K562 (cell line): ENCODE results near the gene IRGM. TPM values are rescaled to one million over a fixed set of nuclear protein-coding genes. Genes with fewer than 3 reads are reported as not detected.

Source experiments
- ATAC-seq: fragments of 200-7000 bp; cut with Tn5 transposase; 3 replicates; pipeline ENCODE4 v1.9.1; 2020; ENCODE audit warnings: moderate library complexity
- BruUV-seq: library from RNA; stranded (reverse); fragments of 400-500 nt; replicated peaks from 2 replicates; lab custom pipeline; 2021; lab: Mats Ljungman, UMichigan
- CTCF ChIA-PET: fragments of 300-600 bp; formaldehyde crosslinking; extraction: SDS; loops from one replicate; lab custom pipeline; 2021; ENCODE audit warnings: low intra/inter-chr PET ratio; lab: Yijun Ruan, JAX
- POLR2A ChIA-PET: fragments of 300-600, 350-650 bp; sonication (Branson Sonifier 250); formaldehyde crosslinking; extraction: SDS; loops from one replicate; lab custom pipeline; 2021; ENCODE audit warnings: antibody characterized with exemption, inconsistent platforms; lab: Yijun Ruan, JAX
- DNase-seq, 4 experiments: peaks; one replicate each; pipeline versions ENCODE4 v3.0.0 to v3.0.0-alpha.2; 2011 to 2018; ENCODE audit warnings: low spot score in 3 of 4, mixed read lengths in 3 of 4; ENCODE audit errors: extremely low read depth in 1 of 4
- FAIRE-seq: peaks from 2 replicates; lab custom pipeline; 2011; peaks lifted over from hg19 to GRCh38; lab: Jason Lieb, UNC
- H2AFZ ChIP-seq: 2 replicates; pipeline ENCODE4 v1.6.0; 2011; ENCODE audit warnings: low read depth, low read length, control low read depth, inconsistent platforms
- H3K27ac ChIP-seq: fragments of 200-600 bp; 3 replicates; pipeline ENCODE4 v1.8.0; 2011; ENCODE audit warnings: low read depth, mild to moderate bottlenecking, control low read depth, inconsistent platforms, low read length, moderate library complexity, mixed read lengths; ENCODE audit errors: extremely low read depth
- H3K27me3 ChIP-seq, 2 experiments: fragments of 300-600 bp in 1 of 2; 2 replicates in 1 of 2; 3 replicates in 1 of 2; pipeline versions ENCODE4 v1.6.0 to v1.8.0; 2011; ENCODE audit warnings: inconsistent platforms in 2 of 2, low read length in 2 of 2, mild to moderate bottlenecking in 1 of 2, mixed read lengths in 1 of 2, moderate library complexity in 1 of 2; ENCODE audit not compliant: control insufficient read depth in 2 of 2, insufficient read depth in 2 of 2
- H3K36me3 ChIP-seq: fragments of 300-600 bp; 3 replicates; pipeline ENCODE4 v1.8.0; 2011; ENCODE audit warnings: mild to moderate bottlenecking, low read length, inconsistent platforms; ENCODE audit not compliant: control insufficient read depth, insufficient read depth
- H3K4me1 ChIP-seq, 2 experiments: fragments of 200-600 bp in 1 of 2; replicated peaks in 1 of 2; 2 replicates in 1 of 2; 3 replicates in 1 of 2; pipeline versions ENCODE4 v1.5.1 to v1.8.0; 2011; ENCODE audit warnings: inconsistent platforms in 2 of 2, low read length in 2 of 2, mild to moderate bottlenecking in 1 of 2, mixed read lengths in 1 of 2, moderate library complexity in 1 of 2; ENCODE audit not compliant: control insufficient read depth in 2 of 2, insufficient read depth in 2 of 2
- H3K4me2 ChIP-seq: 2 replicates; pipeline ENCODE4 v1.6.1; 2011; ENCODE audit warnings: low read length, control low read depth, inconsistent platforms, mixed read lengths; ENCODE audit not compliant: insufficient read depth
- H3K4me3 ChIP-seq: fragments of 200-600 bp; sonication (generic), shearing (Covaris generic); 2 replicates; pipeline ENCODE4 v1.5.1; 2016; ENCODE audit warnings: control low read depth, inconsistent platforms
- H3K79me2 ChIP-seq: fragments of 200-600 bp; 3 replicates; pipeline ENCODE4 v1.8.0; 2011; ENCODE audit warnings: low read length, inconsistent platforms; ENCODE audit not compliant: control insufficient read depth, insufficient read depth
- H3K9ac ChIP-seq, 2 experiments: 2 replicates each; pipeline versions ENCODE4 v1.6.0 to v1.6.1; 2011; ENCODE audit warnings: low read depth in 2 of 2, low read length in 2 of 2, control low read depth in 1 of 2, inconsistent platforms in 1 of 2, mild to moderate bottlenecking in 1 of 2, mixed read lengths in 1 of 2; ENCODE audit not compliant: insufficient read depth in 1 of 2
- H3K9me1 ChIP-seq: one replicate; pipeline ENCODE4 v1.6.0; 2011; ENCODE audit warnings: inconsistent platforms, mild to moderate bottlenecking, low read length, moderate library complexity; ENCODE audit not compliant: control insufficient read depth, insufficient read depth
- H3K9me3 ChIP-seq: replicated peaks from 2 replicates; pipeline ENCODE4 v1.5.1; 2011; ENCODE audit warnings: low read depth, low read length, inconsistent platforms; ENCODE audit not compliant: control insufficient read depth, insufficient read depth
- H4K20me1 ChIP-seq: replicated peaks from 2 replicates; pipeline ENCODE4 v1.6.1; 2011; ENCODE audit warnings: low read length, inconsistent platforms, mixed read lengths; ENCODE audit not compliant: control insufficient read depth, insufficient read depth
- GABPB1 ChIP-seq: sonication (generic); formaldehyde crosslinking; IDR thresholded peaks from 2 replicates; pipeline ENCODE4 v1.8.0; 2022; ENCODE audit warnings: mild to moderate bottlenecking, missing genetic modification reagents
- GABPB2 ChIP-seq: fragments of 250-450 bp; sonication (Bioruptor Pico); conservative IDR thresholded peaks from 2 replicates; pipeline ENCODE4 v1.5.1; 2021; ENCODE audit warnings: mild to moderate bottlenecking
- HDAC6 ChIP-seq: IDR thresholded peaks from 2 replicates; pipeline ENCODE4 v1.6.1; 2012; ENCODE audit warnings: low read depth, mild to moderate bottlenecking, control low read depth, inconsistent platforms, low read length, moderate library complexity
- MEF2A ChIP-seq: IDR thresholded peaks from 2 replicates; pipeline ENCODE4 v1.6.1; 2011; ENCODE audit warnings: low read depth, mild to moderate bottlenecking, low read length, moderate library complexity; ENCODE audit not compliant: control insufficient read depth
- NCOA1 ChIP-seq: fragments of 450-650 bp; IDR thresholded peaks from 2 replicates; pipeline ENCODE4 v1.6.1; 2016; ENCODE audit warnings: low read depth
- NFIX ChIP-seq: fragments of 250-450 bp; sonication (Bioruptor Pico); IDR thresholded peaks from 2 replicates; pipeline ENCODE4 v1.4.0; 2020; ENCODE audit warnings: low read depth, mild to moderate bottlenecking, moderate library complexity
- PTTG1 ChIP-seq: fragments of 450-650 bp; IDR thresholded peaks from 2 replicates; pipeline ENCODE4 v1.6.1; 2016; ENCODE audit warnings: low read depth, mild to moderate bottlenecking, missing genetic modification characterization, missing compliant biosample characterization
- TAF15 ChIP-seq: fragments of 200-400 bp; formaldehyde crosslinking; IDR thresholded peaks from 2 replicates; pipeline ENCODE4 v1.6.1; 2017; ENCODE audit warnings: mild to moderate bottlenecking, low read depth, low read length, moderate library complexity
- ZNF24 ChIP-seq: fragments of 450-650 bp; IDR thresholded peaks from 2 replicates; pipeline ENCODE4 v1.6.1; 2016
- ZNF384 ChIP-seq: IDR thresholded peaks from 2 replicates; pipeline ENCODE4 v1.6.1; 2012; ENCODE audit warnings: low read depth, low read length, improper control_type of control experiment
- ZNF408 ChIP-seq: fragments of 250-450 bp; sonication (Bioruptor Pico); IDR thresholded peaks from 2 replicates; pipeline ENCODE4 v1.4.0; 2020; ENCODE audit warnings: low read depth, mild to moderate bottlenecking, moderate library complexity
- WGBS: fragments of 100-300 bp; shearing (Covaris generic); methylation state at CpG from one replicate; pipeline ENCODE4 v1.1.6; 2016; ENCODE audit warnings: low coverage, mixed read lengths; ENCODE audit not compliant: insufficient coverage; ENCODE audit errors: missing lambda C conversion rate; 5-methylcytosine and 5-hydroxymethylcytosine counted together
- in situ Hi-C: fragments of 300-500 bp; cut with MboI; formaldehyde crosslinking; loops from 4 replicates; pipeline ENCODE4 v1.15.0; 2018; ENCODE audit warnings: inconsistent platforms, mixed read lengths
- intact Hi-C: fragments of 100-400 bp; cut with micrococcal nuclease; formaldehyde crosslinking; loops from 2 replicates; pipeline ENCODE4 v1.14.2; 2022
- polyA plus RNA-seq, 8 experiments: library from polyadenylated mRNA; depleted of rRNA in 4 of 8; stranded (reverse) in 5 of 8; unstranded in 3 of 8; fragments of >200 nt; fragmentation: Nextera tagmentation in 2 of 8; fragmentation: Illumina TruSeq in 1 of 8; extraction: Ambion mirVana in 2 of 8; extraction: Trizol in 1 of 8; gene quantifications; 2 replicates each; pipeline versions ENCODE4 v1.2.1 to v1.2.3, GENCODE V29; 2011 to 2014; ENCODE audit warnings: inconsistent platforms in 1 of 8, missing spikeins in 1 of 8
- total RNA-seq, 7 experiments: library from RNA; depleted of rRNA in 6 of 7; stranded (reverse); fragments of >200 nt in 6 of 7; fragmentation: Illumina TruSeq in 2 of 7; extraction: Trizol in 2 of 7; gene quantifications; 2 replicates each; pipeline versions ENCODE4 v1.2.1 to v1.2.3, GENCODE V29; 2011 to 2021; ENCODE audit warnings: low replicate concordance in 1 of 7
- TF ChIP-seq, protein P1 (sequence below), 2 experiments: fragments of 450-650 bp; conservative IDR thresholded peaks; 2 replicates each; pipeline ENCODE4 v1.6.1; 2017; ENCODE audit warnings: mild to moderate bottlenecking in 2 of 2, moderate library complexity in 2 of 2
- TF ChIP-seq, protein P2 (sequence below): fragments of 250-450 bp; sonication (Bioruptor Pico); IDR thresholded peaks from 2 replicates; pipeline ENCODE4 v1.8.0; 2021; ENCODE audit warnings: mild to moderate bottlenecking, moderate library complexity

The IRGM gene
- total and polyA plus RNA-seq, 9 of the 15 experiments (the other 6 are each of a cell fraction or from before 2014, with no cell fraction given) = 0.09 to 0.22 (median 0.15) TPM; not detected in 6

DNA sequence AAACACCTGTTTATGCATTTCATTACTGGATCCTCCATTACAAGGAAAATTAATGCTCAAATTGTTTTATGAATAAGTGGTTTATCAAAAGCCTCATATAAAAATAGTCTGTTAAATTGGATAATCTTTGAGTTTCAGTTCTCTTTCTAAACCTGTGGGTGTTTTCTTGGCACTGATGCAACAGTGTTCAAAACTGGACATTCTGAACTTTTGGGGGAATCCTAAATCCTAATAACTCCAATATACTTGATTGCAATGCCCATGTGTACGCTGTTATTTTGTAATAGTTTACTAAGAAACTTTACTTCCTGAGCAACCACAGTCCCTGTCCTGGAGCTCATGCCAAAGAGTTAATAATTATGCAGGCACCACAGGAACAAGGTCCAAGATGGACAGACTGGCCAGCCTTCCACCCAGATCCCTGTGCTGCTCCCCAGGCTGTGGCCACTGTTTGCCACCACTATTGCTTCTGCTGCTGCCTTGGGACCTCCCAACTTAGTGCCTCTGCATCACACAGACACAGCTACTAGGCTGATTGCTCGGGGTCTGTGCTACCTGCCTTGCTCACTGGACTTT, 14.0 kb downstream of the IRGM start:
- no TSS peak for BruUV-seq
- intact Hi-C loops = no loop called here

More for the DNA sequence above, 14.0 kb downstream of the IRGM start:
- Histone ChIP-seq H3K4me1 (no peaks in the 10 kb centered on the region), H3K27me3 (no peaks in the 10 kb centered on the region), H3K9me1 (no peaks in the 10 kb centered on the region), H3K9ac (no peak overlapping the region), H4K20me1 (no peaks in the 10 kb centered on the region), H3K27ac (no peak overlapping the region), H3K79me2 (no peaks in the 10 kb centered on the region), H3K4me3 (no peak overlapping the region), H2AFZ (no peak overlapping the region), H3K36me3 (no peaks in the 10 kb centered on the region), H3K4me2 (no peak overlapping the region), H3K9me3 (no peaks in the 10 kb centered on the region)
- WGBS = 0% methylated on average over 2 of the region's 2 CpGs
- in situ Hi-C loops = no loop called here
- DNase-seq = no peak
- FAIRE-seq = no peak
- POLR2A ChIA-PET = no interaction called here
- CTCF ChIA-PET = no interaction called here
- ATAC-seq = no peak
- TF ChIP-seq, protein P1, sequence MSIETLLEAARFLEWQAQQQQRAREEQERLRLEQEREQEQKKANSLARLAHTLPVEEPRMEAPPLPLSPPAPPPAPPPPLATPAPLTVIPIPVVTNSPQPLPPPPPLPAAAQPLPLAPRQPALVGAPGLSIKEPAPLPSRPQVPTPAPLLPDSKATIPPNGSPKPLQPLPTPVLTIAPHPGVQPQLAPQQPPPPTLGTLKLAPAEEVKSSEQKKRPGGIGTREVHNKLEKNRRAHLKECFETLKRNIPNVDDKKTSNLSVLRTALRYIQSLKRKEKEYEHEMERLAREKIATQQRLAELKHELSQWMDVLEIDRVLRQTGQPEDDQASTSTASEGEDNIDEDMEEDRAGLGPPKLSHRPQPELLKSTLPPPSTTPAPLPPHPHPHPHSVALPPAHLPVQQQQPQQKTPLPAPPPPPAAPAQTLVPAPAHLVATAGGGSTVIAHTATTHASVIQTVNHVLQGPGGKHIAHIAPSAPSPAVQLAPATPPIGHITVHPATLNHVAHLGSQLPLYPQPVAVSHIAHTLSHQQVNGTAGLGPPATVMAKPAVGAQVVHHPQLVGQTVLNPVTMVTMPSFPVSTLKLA (conservative IDR thresholded peaks at IDR 0.05) = no peak
- TF ChIP-seq PTTG1 (tag) (no peak), NCOA1 (no peak), MEF2A (no peak), ZNF24 (no peak), GABPB2 (no peak), HDAC6 (no peak), ZNF384 (no peak), TAF15 (no peak), NFIX (no peak), ZNF408 (no peak), GABPB1 (CRISPR knock-in tag) (no peak)
- TF ChIP-seq, protein P2, sequence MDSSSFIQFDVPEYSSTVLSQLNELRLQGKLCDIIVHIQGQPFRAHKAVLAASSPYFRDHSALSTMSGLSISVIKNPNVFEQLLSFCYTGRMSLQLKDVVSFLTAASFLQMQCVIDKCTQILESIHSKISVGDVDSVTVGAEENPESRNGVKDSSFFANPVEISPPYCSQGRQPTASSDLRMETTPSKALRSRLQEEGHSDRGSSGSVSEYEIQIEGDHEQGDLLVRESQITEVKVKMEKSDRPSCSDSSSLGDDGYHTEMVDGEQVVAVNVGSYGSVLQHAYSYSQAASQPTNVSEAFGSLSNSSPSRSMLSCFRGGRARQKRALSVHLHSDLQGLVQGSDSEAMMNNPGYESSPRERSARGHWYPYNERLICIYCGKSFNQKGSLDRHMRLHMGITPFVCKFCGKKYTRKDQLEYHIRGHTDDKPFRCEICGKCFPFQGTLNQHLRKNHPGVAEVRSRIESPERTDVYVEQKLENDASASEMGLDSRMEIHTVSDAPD (CRISPR knock-in tag) = no peak
